A549 (cell line): ENCODE measurements around the gene DACT3. TPM values are rescaled to one million over a fixed set of nuclear protein-coding genes. Genes with fewer than 3 reads are reported as not detected.

Experiments
- ATAC-seq, 2 experiments: fragments of 200-7000 bp in 1 of 2; fragments of >200 bp in 1 of 2; cut with Nextera tagmentation in 1 of 2; cut with Tn5 transposase in 1 of 2; 3 replicates each; pipeline versions ENCODE4 v1.8.0 to v1.9.1; 2018 to 2020; ENCODE audit warnings: mild to moderate bottlenecking in 1 of 2, moderate library complexity in 1 of 2
- CTCF ChIA-PET: fragments of 300-600 bp; sonication (Branson Sonifier 250); formaldehyde crosslinking; extraction: SDS; loops from one replicate; lab custom pipeline; 2021; ENCODE audit warnings: antibody characterized with exemption, inconsistent platforms; lab: Yijun Ruan, JAX
- POLR2A ChIA-PET: fragments of 350-600 bp; formaldehyde crosslinking; extraction: SDS; loops from one replicate; lab custom pipeline; 2021; ENCODE audit warnings: antibody characterized with exemption, inconsistent platforms; lab: Yijun Ruan, JAX
- DNase-seq, 2 experiments: peaks; one replicate each; pipeline versions ENCODE4 v3.0.0 to v3.0.0-alpha.2; 2011 to 2016; ENCODE audit warnings: low read depth in 1 of 2, low spot score in 1 of 2
- FAIRE-seq: peaks from 2 replicates; lab custom pipeline; 2011; peaks lifted over from hg19 to GRCh38; lab: Jason Lieb, UNC
- H3K27ac ChIP-seq, 2 experiments: fragments of >200 bp; sonication (Bioruptor Twin); formaldehyde crosslinking; 3 replicates each; pipeline ENCODE4 v1.5.1; 2016 to 2017
- H3K4me1 ChIP-seq: fragments of >200 bp; sonication (Bioruptor Twin); formaldehyde crosslinking; 3 replicates; pipeline ENCODE4 v1.6.1; 2016
- H3K4me2 ChIP-seq: fragments of >200 bp; sonication (Bioruptor Twin); formaldehyde crosslinking; 3 replicates; pipeline ENCODE4 v1.6.1; 2016
- H3K4me3 ChIP-seq: fragments of >200 bp; sonication (Bioruptor Twin); formaldehyde crosslinking; 3 replicates; pipeline ENCODE4 v1.5.1; 2016
- H3K9me3 ChIP-seq: fragments of >200 bp; sonication (Bioruptor Twin); formaldehyde crosslinking; 3 replicates; pipeline ENCODE4 v1.6.1; 2016
- CBX2 ChIP-seq: fragments of 200-600 bp; sonication (generic); IDR thresholded peaks from 2 replicates; pipeline ENCODE4 v1.6.1; 2016; ENCODE audit warnings: low read depth, mild to moderate bottlenecking, borderline replicate concordance
- CBX8 ChIP-seq: fragments of 200-600 bp; sonication (generic); IDR thresholded peaks from 2 replicates; pipeline ENCODE4 v1.6.1; 2016
- EHF ChIP-seq: fragments of 250-450 bp; sonication (Bioruptor Pico); IDR thresholded peaks from 2 replicates; pipeline ENCODE4 v1.5.0; 2020; ENCODE audit warnings: mild to moderate bottlenecking
- EP300 ChIP-seq, 2 experiments: fragments of >200 bp; sonication (Bioruptor Twin); formaldehyde crosslinking; IDR thresholded peaks; 2 replicates in 1 of 2; 3 replicates in 1 of 2; pipeline ENCODE4 v1.6.1; 2016 to 2017
- FOSB ChIP-seq: fragments of 250-450 bp; sonication (Bioruptor Pico); IDR thresholded peaks from 2 replicates; pipeline ENCODE4 v1.5.0; 2020; ENCODE audit warnings: mild to moderate bottlenecking, moderate library complexity
- FOXS1 ChIP-seq: fragments of 250-450 bp; sonication (Bioruptor Pico); IDR thresholded peaks from 2 replicates; pipeline ENCODE4 v1.5.0; 2020; ENCODE audit warnings: mild to moderate bottlenecking, moderate library complexity
- HOXA7 ChIP-seq: fragments of 250-450 bp; sonication (Bioruptor Pico); IDR thresholded peaks from 2 replicates; pipeline ENCODE4 v1.5.0; 2020; ENCODE audit warnings: mild to moderate bottlenecking, moderate library complexity
- KDM1A ChIP-seq: fragments of 200-600 bp; sonication (generic); IDR thresholded peaks from 2 replicates; pipeline ENCODE4 v1.6.1; 2016; ENCODE audit warnings: low read depth, mild to moderate bottlenecking
- MAX ChIP-seq: IDR thresholded peaks from 2 replicates; pipeline ENCODE4 v1.6.1; 2012
- MAZ ChIP-seq: fragments of 150-350 bp; IDR thresholded peaks from 2 replicates; pipeline ENCODE4 v1.6.1; 2014; ENCODE audit warnings: antibody characterized with exemption, low read depth, low read length, borderline replicate concordance
- MYC ChIP-seq: IDR thresholded peaks from 2 replicates; pipeline ENCODE4 v1.6.1; 2012; ENCODE audit warnings: mild to moderate bottlenecking, inconsistent platforms, low read length, improper control_type of control experiment, borderline replicate concordance
- NFE2L2 ChIP-seq: fragments of 150-350 bp; conservative IDR thresholded peaks from 2 replicates; pipeline ENCODE4 v1.6.1; 2014; ENCODE audit warnings: low read length
- PBX3 ChIP-seq: IDR thresholded peaks from 2 replicates; pipeline ENCODE4 v1.6.1; 2012
- POLR2A ChIP-seq: IDR thresholded peaks from 2 replicates; pipeline ENCODE4 v1.6.1; 2012; ENCODE audit warnings: mild to moderate bottlenecking, low read length
- POLR2AphosphoS2 ChIP-seq: conservative IDR thresholded peaks from 2 replicates; pipeline ENCODE4 v1.6.1; 2012; ENCODE audit warnings: low read length, improper control_type of control experiment, inconsistent platforms
- RARB ChIP-seq: fragments of 250-450 bp; sonication (Bioruptor Pico); IDR thresholded peaks from 2 replicates; pipeline ENCODE4 v1.8.0; 2021; ENCODE audit warnings: mild to moderate bottlenecking, moderate library complexity
- REST ChIP-seq: fragments of 200-600 bp; sonication (generic); IDR thresholded peaks from 2 replicates; pipeline ENCODE4 v1.6.1; 2016; ENCODE audit warnings: antibody characterized with exemption, mild to moderate bottlenecking, moderate library complexity
- RFX5 ChIP-seq: fragments of 450-650 bp; IDR thresholded peaks from 2 replicates; pipeline ENCODE4 v1.7.1; 2014; ENCODE audit warnings: antibody characterized with exemption, mild to moderate bottlenecking, moderate library complexity
- RNF2 ChIP-seq: fragments of 200-600 bp; sonication (generic); IDR thresholded peaks from 2 replicates; pipeline ENCODE4 v1.6.1; 2016; ENCODE audit warnings: low read depth, mild to moderate bottlenecking, antibody characterized with exemption, moderate library complexity, borderline replicate concordance
- SMC3 ChIP-seq: fragments of >200 bp; sonication (Bioruptor Twin); formaldehyde crosslinking; IDR thresholded peaks from 3 replicates; pipeline ENCODE4 v1.6.1; 2018; ENCODE audit warnings: inconsistent platforms
- SREBF2 ChIP-seq: fragments of 450-650 bp; IDR thresholded peaks from 2 replicates; pipeline ENCODE4 v1.6.1; 2014; ENCODE audit warnings: mild to moderate bottlenecking, moderate library complexity
- TP53 ChIP-seq: fragments of 250-450 bp; sonication (Bioruptor Pico); IDR thresholded peaks from 2 replicates; pipeline ENCODE4 v1.5.0; 2021; ENCODE audit warnings: mild to moderate bottlenecking, moderate library complexity
- USF2 ChIP-seq: fragments of 450-650 bp; IDR thresholded peaks from 2 replicates; pipeline ENCODE4 v1.6.1; 2014; ENCODE audit warnings: antibody characterized with exemption
- ZFP36 ChIP-seq: fragments of 450-650 bp; IDR thresholded peaks from 2 replicates; pipeline ENCODE4 v1.6.1; 2014; ENCODE audit warnings: borderline replicate concordance; ENCODE audit not compliant: partially characterized antibody
- ZSCAN20 ChIP-seq: fragments of 250-450 bp; sonication (Bioruptor Pico); IDR thresholded peaks from 2 replicates; pipeline ENCODE4 v1.8.0; 2022; ENCODE audit warnings: mild to moderate bottlenecking, moderate library complexity
- WGBS: methylation state at CpG from one replicate; pipeline ENCODE4 v1.1.6; 2017; ENCODE audit errors: missing lambda C conversion rate; 5-methylcytosine and 5-hydroxymethylcytosine counted together
- polyA plus RNA-seq, 4 experiments: library from polyadenylated mRNA; depleted of rRNA in 3 of 4; stranded (reverse); fragments of >200 nt; fragmentation: RNase III in 1 of 4; extraction: RNeasy Plus Mini Kit Qiagen cat#74134 plus additional on column Dnase treatment in 1 of 4; gene quantifications; 2 replicates in 3 of 4; 3 replicates in 1 of 4; pipeline ENCODE4 v1.2.3, GENCODE V29; 2011 to 2017

DACT3 gene
- polyA plus RNA-seq, 2 of the 4 experiments (the other 2 are of a cell fraction) = 0.32 to 0.36 TPM

- ChIA-PET CTCF (interaction anchor here (1.1 to 7.8 kb wide), 3 partner anchors 10 to 141 kb away, joined by 4 to 100 read pairs (median 34); partner anchors contain the start of gene DACT3), POLR2A (interaction anchor here (0.6 kb wide), 1 partner anchor 148 kb away, joined by 3 read pairs; no protein-coding TSS in a partner anchor)
- TF ChIP-seq SREBF2 (no peak), FOXS1 (CRISPR knock-in tag) (no peak), REST (no peak), HOXA7 (no peak), SMC3 (no peak), POLR2AphosphoS2 (no peak), EHF (CRISPR knock-in tag) (no peak), MAZ (no peak), TP53 (no peak), ZFP36 (no peak), RNF2 (no peak)
- DNase-seq (no peak), ATAC-seq (no peak), FAIRE-seq (peak; percentile 36)
- Histone ChIP-seq H3K4me3 (no peak overlapping the region), H3K27ac (no peak overlapping the region), H3K4me1 (no peaks in the 10 kb centered on the region), H3K4me2 (no peak overlapping the region), H3K9me3 (no peaks in the 10 kb centered on the region)
Measured at GRCh38 chr19:46670813-46671212, 9.8 kb upstream of the DACT3 start.

GRCh38 chr19:46668662-46669061 lies 7.7 kb upstream of the DACT3 start:
- 65% methylated on average over 3 of the region's 3 CpGs for WGBS
- no peak for TF ChIP-seq FOSB (CRISPR knock-in tag)
- TF ChIP-seq CBX2 = no peak
- no peak for TF ChIP-seq REST
- FAIRE-seq = no peak
- ATAC-seq = no peak
- no peak overlapping the region for H3K27ac ChIP-seq
- POLR2A ChIA-PET = no interaction called here
- DNase-seq = no peak
- no peak overlapping the region for H3K4me2 ChIP-seq
- H3K4me1 ChIP-seq = no peaks in the 10 kb centered on the region
- H3K4me3 ChIP-seq = no peak overlapping the region
- CTCF ChIA-PET = interaction anchor here (0.6 to 10.7 kb wide), 4 partner anchors 36 to 125 kb away, joined by 3 to 483 read pairs (median 4); partner anchors contain the start of gene CALM3
- no peaks in the 10 kb centered on the region for H3K9me3 ChIP-seq

GRCh38 chr19:46665072-46665471 lies 4.1 kb upstream of the DACT3 start:
- TF ChIP-seq POLR2A = no peak
- TF ChIP-seq USF2 = no peak
- TF ChIP-seq EP300 (IDR thresholded peaks at IDR 0.05) = no peak
- no peak for TF ChIP-seq ZSCAN20 (CRISPR knock-in tag)
- TF ChIP-seq ZFP36 = no peak
- TF ChIP-seq HOXA7 = no peak
- TF ChIP-seq RARB (CRISPR knock-in tag) = no peak
- no peak for TF ChIP-seq PBX3
- TF ChIP-seq MYC = no peak
- no peak for TF ChIP-seq MAX
- TF ChIP-seq KDM1A = no peak
- TF ChIP-seq CBX8 = no peak
- no peak for TF ChIP-seq EHF (CRISPR knock-in tag)
- TF ChIP-seq RFX5 = no peak
- no peak for TF ChIP-seq NFE2L2
- TF ChIP-seq, all 56 proteins: peak for 0
- Histone ChIP-seq H3K4me3 (no peak overlapping the region), H3K4me2 (no peak overlapping the region), H3K9me3 (no peaks in the 10 kb centered on the region), H3K4me1 (peaks cover 9% of the 10 kb centered on the region), H3K27ac (no peak overlapping the region)
- CTCF ChIA-PET = interaction anchor here (0.9 to 10.7 kb wide), 7 partner anchors 16 to 128 kb away, joined by 3 to 483 read pairs (median 28); partner anchors contain the start of genes CALM3, GNG8 and PTGIR
- WGBS = 62% methylated on average over 8 of the region's 8 CpGs
- DNase-seq (no peak), FAIRE-seq (no peak), ATAC-seq (no peak)
- POLR2A ChIA-PET = no interaction called here
